ENCODE measurements around the gene HSF2BP.

DNA sequence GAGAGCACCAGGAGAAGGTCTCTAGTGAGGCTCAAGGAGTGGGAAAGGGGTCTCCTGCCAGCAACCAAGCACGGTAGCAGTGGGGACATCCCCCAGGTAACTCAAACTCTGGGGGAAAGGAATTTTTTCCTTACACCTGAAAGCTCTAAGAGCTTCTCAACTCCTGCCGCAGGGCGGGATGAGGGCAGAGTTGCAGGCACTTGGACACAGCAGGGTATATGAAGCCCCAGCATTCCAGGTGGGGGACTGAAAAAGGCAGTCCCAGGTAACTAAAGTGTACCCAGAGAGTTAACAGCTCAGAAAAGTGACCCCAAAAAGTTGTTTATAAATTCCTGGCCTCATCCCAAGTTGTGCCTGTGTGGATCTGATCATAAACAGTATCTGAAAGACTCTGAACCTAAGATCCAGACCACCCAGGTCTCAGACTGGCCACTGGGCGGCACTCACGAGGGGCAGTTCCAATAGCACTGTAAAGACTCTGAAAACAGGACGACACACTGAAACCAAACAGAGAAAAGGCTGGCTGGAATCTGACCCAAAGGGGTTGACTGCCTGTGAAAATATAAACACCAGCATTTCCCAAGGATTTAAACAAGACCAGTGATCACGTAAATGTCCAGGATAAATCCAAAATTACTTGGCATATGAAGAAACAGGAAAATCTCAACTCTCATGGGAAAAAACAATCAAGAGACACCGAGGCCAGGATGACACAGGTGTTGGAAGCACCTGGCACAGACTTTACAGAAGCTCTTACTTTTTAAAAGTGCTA, 47.5 kb downstream of the HSF2BP start:
- TF ChIP-seq CTCF (IDR thresholded peaks at IDR 0.05) = peak; percentile 54 to 70 (median 56)
- no peak for TF ChIP-seq POLR2A (IDR thresholded peaks at IDR 0.05)
